Skeletal muscle satellite cell (primary cell): ENCODE results near the gene EOGT. TPM values are rescaled to one million over a fixed set of nuclear protein-coding genes. Genes with fewer than 3 reads are reported as not detected.

Experiments
- H3K27me3 ChIP-seq: 2 replicates; pipeline ENCODE4 v1.7.0; 2013; ENCODE audit warnings: low read length; ENCODE audit not compliant: control insufficient read depth, insufficient read depth
- H3K36me3 ChIP-seq: 2 replicates; pipeline ENCODE4 v1.7.0; 2013; ENCODE audit warnings: mild to moderate bottlenecking, control low read depth, low read length; ENCODE audit not compliant: insufficient read depth
- H3K4me1 ChIP-seq: 2 replicates; pipeline ENCODE4 v1.7.0; 2013; ENCODE audit warnings: low read length; ENCODE audit not compliant: control insufficient read depth, insufficient read depth
- H3K4me2 ChIP-seq: 2 replicates; pipeline ENCODE4 v1.7.0; 2013; ENCODE audit warnings: mild to moderate bottlenecking, low read length
- H3K4me3 ChIP-seq: 2 replicates; pipeline ENCODE4 v1.7.0; 2013; ENCODE audit warnings: low read length
- H3K9ac ChIP-seq: 2 replicates; pipeline ENCODE4 v1.7.0; 2013; ENCODE audit warnings: mild to moderate bottlenecking, low read depth, low read length, moderate library complexity
- H3K9me3 ChIP-seq: replicated peaks from 2 replicates; pipeline ENCODE4 v1.7.0; 2013; ENCODE audit warnings: mild to moderate bottlenecking, control low read depth, low read length
- total RNA-seq: library from RNA; depleted of rRNA; stranded (reverse); fragments of >200 nt; gene quantifications from 2 replicates; pipeline ENCODE4 v1.2.3, GENCODE V29; 2012; rRNA removed

EOGT gene
- 21.3 and 22.5 TPM in 2 replicates for total RNA-seq

DNA sequence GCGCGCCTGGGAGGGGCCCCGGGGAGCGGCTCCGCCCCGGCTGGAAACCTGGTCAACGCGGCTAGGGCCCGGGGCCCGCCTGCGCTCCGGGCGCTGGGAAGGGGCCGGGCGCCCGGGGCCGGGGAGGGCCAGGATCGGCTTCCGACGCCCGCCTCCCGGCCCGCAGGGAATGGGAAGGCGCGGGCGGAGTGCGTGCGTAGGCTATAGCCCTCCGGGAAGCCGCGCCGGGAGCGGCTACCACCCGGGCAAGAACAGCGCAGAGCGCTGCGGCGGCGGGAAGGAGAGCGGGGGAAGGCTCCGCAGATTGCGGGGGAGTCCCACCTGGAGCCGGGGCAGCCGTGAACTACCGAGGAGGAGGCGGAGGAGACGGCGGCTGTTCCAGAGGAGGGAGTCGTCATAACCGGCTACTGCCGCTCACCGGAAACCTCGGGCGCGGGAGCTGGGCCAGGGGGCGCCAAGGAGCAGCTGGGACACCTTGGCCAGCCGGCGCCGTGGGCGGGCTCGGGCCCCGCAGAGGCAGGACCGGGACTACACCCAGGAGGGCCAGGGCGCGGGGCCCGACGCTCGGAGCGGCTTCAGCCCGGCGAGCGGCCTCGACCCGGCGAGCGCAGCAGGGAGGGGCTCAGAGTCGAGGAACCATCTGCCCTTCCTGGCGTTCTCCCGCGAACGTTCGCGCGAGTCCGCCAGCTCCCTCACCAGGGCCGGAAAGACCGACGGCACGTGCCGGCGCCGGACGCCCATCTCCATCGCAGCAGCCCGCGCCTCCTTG, at the start of gene EOGT:
EOGT (minus strand) TSS at position 432 of the 769 bp plus-strand sequence. CDS start 3,838 bp downstream, outside the sequence.
- Histone ChIP-seq H3K4me2 (peak within 1 kb of the TSS; percentile 85), H3K36me3 (peaks cover 37% of the 10 kb centered on the region)

DNA sequence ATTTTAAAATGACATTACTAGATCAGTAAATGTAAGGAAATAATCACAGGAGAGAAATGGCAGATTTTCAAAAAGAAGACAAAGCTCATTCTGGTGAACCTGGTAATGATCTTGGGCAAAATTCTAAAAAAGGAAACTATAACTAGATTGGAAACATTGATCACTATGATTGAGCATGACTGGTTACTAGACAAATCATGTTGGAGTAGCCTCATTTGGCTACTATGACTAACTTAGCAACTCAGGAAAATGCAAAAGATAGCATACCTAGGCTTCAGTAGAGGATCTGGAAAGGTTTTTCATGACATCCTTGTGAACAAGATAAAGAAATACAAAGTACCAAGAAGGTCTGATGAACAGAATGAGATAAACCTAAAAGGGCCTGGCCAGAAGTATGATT, 46.2 kb upstream of the EOGT start:
- H3K9me3 ChIP-seq = no peaks in the 10 kb centered on the region
- H3K36me3 ChIP-seq = peaks cover 65% of the 10 kb centered on the region
- H3K4me1 ChIP-seq = no peaks in the 10 kb centered on the region
- no peak overlapping the region for H3K4me3 ChIP-seq
- no peak overlapping the region for H3K9ac ChIP-seq
- H3K27me3 ChIP-seq = no peaks in the 10 kb centered on the region
- no peak overlapping the region for H3K4me2 ChIP-seq

More for the DNA sequence above, at the start of gene EOGT:
- peak within 1 kb of the TSS; percentile 93 for H3K4me3 ChIP-seq
- peaks cover 48% of the 10 kb centered on the region for H3K4me1 ChIP-seq
- no peaks in the 10 kb centered on the region for H3K27me3 ChIP-seq
- peak within 1 kb of the TSS; percentile 98 for H3K9ac ChIP-seq
- no peaks in the 10 kb centered on the region for H3K9me3 ChIP-seq

DNA sequence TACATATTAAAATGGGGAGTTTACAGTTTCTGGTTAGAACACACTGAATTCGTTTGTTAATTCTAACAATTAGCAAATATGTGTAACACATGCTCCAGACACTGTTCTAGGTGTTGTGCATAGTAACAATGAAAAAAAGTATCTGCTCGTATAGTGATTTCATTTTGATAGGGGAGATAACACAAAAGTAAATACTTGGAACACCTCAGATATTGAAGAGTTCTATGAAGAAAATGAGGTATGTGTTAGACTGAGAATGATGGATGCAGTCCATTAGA, 45.4 kb upstream of the EOGT start:
- H3K4me2 ChIP-seq = no peak overlapping the region
- H3K27me3 ChIP-seq = no peaks in the 10 kb centered on the region
- H3K4me3 ChIP-seq = no peak overlapping the region
- no peaks in the 10 kb centered on the region for H3K9me3 ChIP-seq
- H3K4me1 ChIP-seq = no peaks in the 10 kb centered on the region
- peaks cover 69% of the 10 kb centered on the region for H3K36me3 ChIP-seq
- no peak overlapping the region for H3K9ac ChIP-seq

DNA sequence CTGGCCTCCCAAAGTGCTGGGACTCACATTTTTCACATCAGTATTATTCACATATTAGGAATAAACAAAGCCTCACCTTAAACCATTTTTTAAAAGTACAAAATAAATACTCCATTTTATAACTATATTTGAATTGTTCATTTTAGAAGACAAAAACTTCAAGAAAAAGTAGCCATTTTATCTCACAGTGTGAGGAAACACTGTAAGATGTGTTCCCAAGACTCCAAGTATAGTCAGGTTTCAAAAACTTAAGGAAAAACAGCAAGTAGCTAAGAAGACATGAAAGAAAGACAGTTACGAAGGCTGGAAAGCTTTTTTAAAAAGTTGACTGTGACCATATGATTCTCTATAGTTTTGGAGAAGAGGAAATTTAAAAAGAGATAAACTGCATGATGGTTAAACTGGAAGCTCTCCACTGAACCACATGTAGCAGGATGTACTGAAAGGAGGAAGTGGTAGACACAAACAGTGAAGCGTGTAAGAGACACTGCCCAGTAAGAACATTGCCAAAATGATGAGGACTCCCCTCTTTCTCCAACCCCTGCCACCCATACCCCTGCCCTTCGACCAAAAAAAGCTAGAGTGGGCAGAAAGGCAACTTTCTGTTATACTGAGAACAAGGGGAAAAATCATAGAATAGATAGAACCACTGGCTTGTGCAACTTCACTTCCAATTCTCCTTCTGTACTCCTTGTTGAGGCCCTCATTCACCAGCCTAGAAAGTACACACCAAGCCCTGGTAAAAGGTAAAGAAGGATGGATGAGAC, 44.9 kb upstream of the EOGT start:
- no peak overlapping the region for H3K9ac ChIP-seq
- H3K4me3 ChIP-seq = no peak overlapping the region
- no peaks in the 10 kb centered on the region for H3K9me3 ChIP-seq
- no peaks in the 10 kb centered on the region for H3K4me1 ChIP-seq
- no peaks in the 10 kb centered on the region for H3K27me3 ChIP-seq
- H3K4me2 ChIP-seq = no peak overlapping the region
- peaks cover 74% of the 10 kb centered on the region for H3K36me3 ChIP-seq

DNA sequence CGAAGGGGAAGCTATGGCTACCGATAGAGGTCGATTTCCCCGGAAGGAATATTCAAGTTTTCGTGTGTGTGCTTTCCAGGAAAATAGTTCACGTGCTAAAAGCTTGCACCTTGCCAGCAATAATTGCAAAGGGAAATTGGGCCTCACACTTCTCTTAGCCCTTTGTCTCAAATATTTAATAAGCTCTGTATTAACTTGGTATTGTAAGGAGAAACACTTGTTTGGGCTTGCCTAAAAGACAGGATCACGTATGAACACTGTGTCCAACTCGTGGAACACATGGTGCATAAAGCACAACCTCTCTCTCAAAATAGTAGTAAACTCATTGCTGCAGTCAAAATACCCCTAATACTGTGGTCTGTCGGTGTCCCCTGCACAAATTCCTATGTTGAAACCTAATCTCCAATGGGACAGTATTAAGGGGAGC, 39.0 kb upstream of the EOGT start:
- peak overlapping the region; percentile 94 for H3K9ac ChIP-seq
- H3K27me3 ChIP-seq = no peaks in the 10 kb centered on the region
- no peaks in the 10 kb centered on the region for H3K9me3 ChIP-seq
- H3K4me2 ChIP-seq = peak overlapping the region; percentile 88
- H3K4me1 ChIP-seq = peaks cover 13% of the 10 kb centered on the region
- H3K4me3 ChIP-seq = peak overlapping the region; percentile 89
- peaks cover 50% of the 10 kb centered on the region for H3K36me3 ChIP-seq

DNA sequence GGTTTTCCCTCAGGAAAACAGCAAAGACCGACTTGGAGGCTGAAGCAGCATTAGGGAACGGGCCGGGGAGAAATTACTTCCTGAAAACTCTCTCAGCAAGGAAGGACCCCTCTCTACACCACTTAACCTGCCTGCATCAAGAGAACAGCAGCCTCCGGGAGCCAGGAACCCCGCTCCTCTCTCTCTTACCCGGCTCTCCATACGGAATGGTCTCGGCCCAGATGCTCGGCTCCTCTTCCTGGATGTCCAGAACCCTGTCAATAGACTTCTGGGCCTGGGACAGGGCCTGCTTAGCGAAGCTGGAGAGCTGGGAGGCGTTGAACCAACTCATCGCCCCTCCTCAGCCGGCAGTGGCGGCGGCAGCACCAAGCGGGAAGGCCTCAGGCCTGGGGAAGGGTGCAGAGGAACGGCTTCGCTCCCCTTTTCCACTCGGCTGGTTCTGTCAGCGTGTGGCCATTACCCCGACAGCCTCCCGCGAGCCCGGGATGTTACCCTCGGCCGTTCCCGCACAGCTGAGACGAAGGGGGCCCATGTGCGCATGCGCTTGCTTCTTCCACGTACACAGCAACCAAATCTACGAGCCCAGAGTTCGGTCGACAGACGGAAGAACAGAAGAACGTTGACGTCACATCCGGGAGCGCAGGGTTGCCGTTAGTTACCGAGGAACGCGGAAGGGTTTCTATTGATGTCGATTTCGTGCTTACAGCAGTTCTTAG, 38.4 kb upstream of the EOGT start, which contains the start of gene TMF1:
TMF1 (minus strand) TSS at position 578 of the 716 bp plus-strand sequence; CDS start at position 331, 247 bp downstream.
- Histone ChIP-seq H3K9ac (peak within 1 kb of the TSS; percentile 94), H3K9me3 (no peaks in the 10 kb centered on the region), H3K4me3 (peak within 1 kb of the TSS; percentile 89), H3K4me2 (peak within 1 kb of the TSS; percentile 88), H3K36me3 (peaks cover 56% of the 10 kb centered on the region), H3K27me3 (no peaks in the 10 kb centered on the region), H3K4me1 (peaks cover 13% of the 10 kb centered on the region)

DNA sequence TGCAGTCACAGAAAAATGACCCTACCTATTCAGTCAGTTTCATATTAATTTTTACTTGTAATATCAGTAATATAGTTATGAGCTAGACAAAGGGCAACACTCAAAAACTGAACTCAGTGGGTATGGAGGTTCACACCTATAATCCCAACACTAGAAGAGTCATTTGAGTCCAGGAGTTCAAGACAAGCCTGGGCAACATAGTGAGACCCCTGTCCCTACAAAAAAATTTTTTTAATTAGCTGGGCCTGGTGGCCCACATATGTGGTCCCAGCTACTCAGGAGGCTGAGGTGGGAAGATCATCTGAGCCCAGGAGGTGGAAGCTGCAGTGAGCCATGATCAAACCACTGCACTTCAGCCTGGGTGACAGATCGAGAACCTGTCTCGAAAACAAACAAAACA, 35.5 kb upstream of the EOGT start:
- H3K9ac ChIP-seq = no peak overlapping the region
- peaks cover 13% of the 10 kb centered on the region for H3K4me1 ChIP-seq
- no peak overlapping the region for H3K4me2 ChIP-seq
- no peaks in the 10 kb centered on the region for H3K9me3 ChIP-seq
- no peak overlapping the region for H3K4me3 ChIP-seq
- no peaks in the 10 kb centered on the region for H3K27me3 ChIP-seq
- H3K36me3 ChIP-seq = peaks cover 54% of the 10 kb centered on the region

DNA sequence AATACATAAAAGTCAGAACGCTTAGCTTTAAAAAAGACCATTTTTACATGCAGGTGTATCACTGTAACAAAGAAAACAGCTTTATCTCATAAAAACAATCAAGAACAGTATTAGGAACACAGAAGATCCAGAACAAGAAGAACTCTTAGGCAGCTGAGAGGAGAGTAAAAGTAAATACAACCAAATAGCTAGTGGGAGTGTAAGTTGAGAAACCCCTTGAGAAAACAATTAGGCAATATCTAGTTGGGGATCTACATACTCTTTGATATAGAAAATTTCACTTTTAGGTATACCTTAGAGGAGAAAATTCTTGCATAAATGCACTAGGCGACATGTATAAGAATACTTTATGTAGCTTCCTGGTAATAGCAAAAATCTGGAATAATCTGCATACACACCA, 31.1 kb upstream of the EOGT start:
- H3K9me3 ChIP-seq = no peaks in the 10 kb centered on the region
- peaks cover 3% of the 10 kb centered on the region for H3K4me1 ChIP-seq
- H3K4me3 ChIP-seq = no peak overlapping the region
- H3K9ac ChIP-seq = no peak overlapping the region
- no peak overlapping the region for H3K4me2 ChIP-seq
- H3K27me3 ChIP-seq = no peaks in the 10 kb centered on the region
- peaks cover 83% of the 10 kb centered on the region for H3K36me3 ChIP-seq

DNA sequence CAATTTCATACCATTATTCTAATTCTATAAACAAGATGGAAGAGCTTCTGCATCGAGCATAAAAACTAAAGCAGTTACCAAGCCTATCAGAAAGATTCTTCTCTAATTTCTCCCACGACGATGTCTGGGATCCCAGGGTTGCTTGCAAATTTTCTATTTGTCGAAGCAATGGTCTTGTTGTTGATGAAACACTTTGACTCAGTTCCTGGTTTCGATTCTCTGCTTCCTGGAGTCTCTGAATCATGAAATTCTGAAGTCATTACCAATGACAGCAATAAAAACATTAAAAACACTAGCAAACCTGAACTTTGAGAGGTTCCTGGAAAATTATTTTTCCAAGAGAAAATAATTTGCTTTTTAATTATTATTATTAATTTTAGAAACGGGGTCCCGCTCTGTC, 20.0 kb upstream of the EOGT start:
- Histone ChIP-seq H3K9ac (peak overlapping the region; percentile 10), H3K9me3 (no peaks in the 10 kb centered on the region), H3K4me2 (peak overlapping the region; percentile 48), H3K4me1 (peaks cover 34% of the 10 kb centered on the region), H3K27me3 (no peaks in the 10 kb centered on the region), H3K4me3 (no peak overlapping the region), H3K36me3 (peaks cover 56% of the 10 kb centered on the region)

DNA sequence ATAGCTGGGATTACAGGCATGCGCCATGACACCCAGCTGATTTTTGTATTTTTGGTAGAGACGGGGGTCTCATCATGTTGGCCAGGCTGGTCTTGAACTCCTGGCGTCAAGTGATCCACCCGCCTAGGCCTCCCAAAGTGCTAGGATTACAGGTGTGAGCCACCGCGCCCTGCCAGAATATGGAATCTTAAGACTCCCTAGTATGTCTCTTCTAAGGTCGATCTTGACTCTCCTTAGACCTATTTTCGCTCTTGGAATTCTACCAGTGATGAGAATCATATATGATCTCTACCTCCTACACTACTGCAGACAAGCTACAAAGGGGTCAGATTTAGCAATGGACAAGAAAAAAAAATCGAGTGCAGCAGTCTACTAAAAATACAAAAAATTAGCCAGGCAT, 19.3 kb upstream of the EOGT start:
- Histone ChIP-seq H3K9ac (peak overlapping the region; percentile 10), H3K27me3 (no peaks in the 10 kb centered on the region), H3K4me1 (peaks cover 34% of the 10 kb centered on the region), H3K4me3 (no peak overlapping the region), H3K4me2 (peak overlapping the region; percentile 39), H3K9me3 (no peaks in the 10 kb centered on the region), H3K36me3 (peaks cover 55% of the 10 kb centered on the region)

DNA sequence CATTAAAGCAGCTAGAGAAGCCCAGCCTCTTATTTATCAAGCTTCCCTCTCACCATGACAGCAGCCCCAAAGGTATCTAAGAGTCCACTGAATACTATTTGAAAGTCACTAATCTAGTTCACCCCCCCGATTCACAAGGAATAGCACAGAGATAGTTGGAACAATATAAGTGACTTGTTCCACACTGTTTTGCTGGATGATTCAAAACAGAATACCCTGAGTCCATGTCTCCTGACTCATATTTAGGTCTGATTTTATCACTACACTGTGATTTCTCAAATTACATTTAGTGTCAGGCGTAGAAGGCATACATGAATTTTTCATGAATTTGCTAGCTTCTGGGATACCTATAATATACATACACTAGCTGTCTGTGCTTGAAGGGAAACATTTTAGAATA, 18.7 kb upstream of the EOGT start:
- peaks cover 59% of the 10 kb centered on the region for H3K36me3 ChIP-seq
- H3K4me3 ChIP-seq = no peak overlapping the region
- peak overlapping the region; percentile 24 for H3K9ac ChIP-seq
- no peaks in the 10 kb centered on the region for H3K27me3 ChIP-seq
- peaks cover 37% of the 10 kb centered on the region for H3K4me1 ChIP-seq
- H3K9me3 ChIP-seq = no peaks in the 10 kb centered on the region
- H3K4me2 ChIP-seq = peak overlapping the region; percentile 63
